Head of caudate nucleus (tissue), 42 donors: ENCODE measurements around the gene MISFA.
"Not testable (repeated sequence)": the region's sequence is repeated elsewhere in the genome, so short reads cannot be mapped to it uniquely, and the experiment has no call there.

ENCODE experiments used
- DNase-seq, 42 donors: peaks; one replicate each; pipeline versions ENCODE4 v3.0.0 to v3.0.0-alpha.2; 2020 to 2021; ENCODE audit warnings: mixed read lengths in 7 of 42
- intact Hi-C: fragments of 100-400 bp; cut with DNase I; formaldehyde crosslinking; loops from one replicate; pipeline ENCODE4 v1.15.0; 2022

MISFA gene

GRCh38 chr11:18599739-18600230, at the start of gene MISFA:
Gene MISFA (plus strand): TSS chr11:18599789. CDS start chr11:18599929, 140 bp downstream.
- intact Hi-C loops = no loop called here
- peak in 1 of 42 donors; percentile 2 for DNase-seq

- no peak for DNase-seq
- intact Hi-C loops = no loop called here
Observed at GRCh38 chr11:18563090-18563730, 36.4 kb upstream of the MISFA start.

- no peak for DNase-seq
- intact Hi-C loops = no loop called here
Observed at GRCh38 chr11:18564149-18564548, 35.4 kb upstream of the MISFA start.

GRCh38 chr11:18566406-18566805, 33.2 kb upstream of the MISFA start:
- DNase-seq = no peak
- intact Hi-C loops = no loop called here

- intact Hi-C loops = no loop called here
- DNase-seq = no peak
Observed at GRCh38 chr11:18567081-18567480, 32.5 kb upstream of the MISFA start.

- intact Hi-C loops = no loop called here
- DNase-seq = no peak
Observed at GRCh38 chr11:18575361-18575760, 24.2 kb upstream of the MISFA start.

GRCh38 chr11:18578975-18579598, 20.5 kb upstream of the MISFA start:
- intact Hi-C loops = no loop called here
- DNase-seq = peak in 1 of 42 donors; percentile 20

- intact Hi-C loops = no loop called here
- no peak for DNase-seq
Observed at GRCh38 chr11:18580113-18580766, 19.3 kb upstream of the MISFA start.

GRCh38 chr11:18581825-18582224, 17.8 kb upstream of the MISFA start:
- no peak for DNase-seq
- intact Hi-C loops = no loop called here

- DNase-seq = peak; percentile 71 to 96 (median 90)
- intact Hi-C loops = loop anchor here (5.0 kb wide), 1 partner anchor 44 kb away; the partner anchor contains the start of gene SPTY2D1
Observed at GRCh38 chr11:18588297-18589252, 11.0 kb upstream of the MISFA start, which contains the start of gene UEVLD. Gene UEVLD (minus strand): TSS chr11:18588734. CDS start chr11:18588654, 80 bp downstream.

- intact Hi-C loops = no loop called here
- peak in 1 of 42 donors; percentile 36 for DNase-seq
Observed at GRCh38 chr11:18590571-18590970, 9.0 kb upstream of the MISFA start.

GRCh38 chr11:18594088-18594487, 5.5 kb upstream of the MISFA start:
- intact Hi-C loops = not testable (repeated sequence)
- peak in 1 of 42 donors; percentile 9 for DNase-seq

- intact Hi-C loops = no loop called here
- peak in 1 of 42 donors; percentile 27 for DNase-seq
Observed at GRCh38 chr11:18594999-18595749, 4.4 kb upstream of the MISFA start.

GRCh38 chr11:18600915-18601569, 1.5 kb downstream of the MISFA start:
- DNase-seq = peak in 1 of 42 donors; percentile 21
- intact Hi-C loops = no loop called here

GRCh38 chr11:18608376-18608775, 8.8 kb downstream of the MISFA start:
- DNase-seq = no peak
- intact Hi-C loops = no loop called here

GRCh38 chr11:18611196-18611595, 11.6 kb downstream of the MISFA start:
- intact Hi-C loops = no loop called here
- peak in 1 of 42 donors; percentile 14 for DNase-seq

- intact Hi-C loops = no loop called here
- DNase-seq = peak in 1 of 42 donors; percentile 5
Observed at GRCh38 chr11:18612394-18612793, 12.8 kb downstream of the MISFA start.

- no peak for DNase-seq
- intact Hi-C loops = no loop called here
Observed at GRCh38 chr11:18614667-18615066, 15.1 kb downstream of the MISFA start.
